H1 (cell line): ENCODE data around the gene FBXO44. TPM values are rescaled to one million over a fixed set of nuclear protein-coding genes. Genes with fewer than 3 reads are reported as not detected.

ENCODE experiments used
- ASH2L ChIP-seq: fragments of 200-600, 300-600 bp; sonication (generic); IDR thresholded peaks from one replicate; pipeline ENCODE4 v1.7.1; 2017; ENCODE audit warnings: low read length
- CBX8 ChIP-seq: fragments of 300-800, 300-1000 bp; sonication (generic); IDR thresholded peaks from 2 replicates; pipeline ENCODE4 v1.7.1; 2016; ENCODE audit warnings: low read depth, low read length, borderline replicate concordance
- CHD1 ChIP-seq: IDR thresholded peaks from 2 replicates; pipeline ENCODE4 v1.6.1; 2012; ENCODE audit warnings: low read depth, low read length, improper control_type of control experiment
- CHD2 ChIP-seq: IDR thresholded peaks from 2 replicates; pipeline ENCODE4 v1.6.1; 2012; ENCODE audit warnings: low read length, improper control_type of control experiment
- CREB1 ChIP-seq: IDR thresholded peaks from 2 replicates; pipeline ENCODE4 v1.6.1; 2012; ENCODE audit warnings: inconsistent platforms
- GTF2F1 ChIP-seq: IDR thresholded peaks from 2 replicates; pipeline ENCODE4 v1.6.1; 2012; ENCODE audit warnings: low read depth, low read length, improper control_type of control experiment, borderline replicate concordance
- HDAC6 ChIP-seq: IDR thresholded peaks from one replicate; pipeline ENCODE4 v1.7.1; 2012; ENCODE audit warnings: low read depth, mild to moderate bottlenecking, inconsistent platforms, low read length, moderate library complexity
- KDM4A ChIP-seq: IDR thresholded peaks from one replicate; pipeline ENCODE4 v1.7.1; 2012; ENCODE audit warnings: low read depth, mild to moderate bottlenecking, moderate library complexity, low read length, inconsistent platforms; ENCODE audit not compliant: severe bottlenecking
- PHF8 ChIP-seq: fragments of 200-600 bp; sonication (generic); conservative IDR thresholded peaks from 2 replicates; pipeline ENCODE4 v1.7.1; 2012; ENCODE audit warnings: low read depth, mild to moderate bottlenecking, inconsistent platforms, low read length, moderate library complexity
- RNF2 ChIP-seq: fragments of 200-900, 300-1000 bp; sonication (generic); IDR thresholded peaks from 2 replicates; pipeline ENCODE4 v1.7.1; 2016; ENCODE audit warnings: borderline replicate concordance, low read depth, mild to moderate bottlenecking, antibody characterized with exemption, low read length; ENCODE audit not compliant: poor library complexity, severe bottlenecking; ENCODE audit errors: missing control alignments
- SIRT6 ChIP-seq: IDR thresholded peaks from one replicate; pipeline ENCODE4 v1.7.1; 2012; ENCODE audit warnings: low read length, inconsistent platforms
- SRF ChIP-seq: IDR thresholded peaks from 2 replicates; pipeline ENCODE4 v1.6.1; 2011; ENCODE audit warnings: mild to moderate bottlenecking, low read depth, low read length, moderate library complexity
- YY1 ChIP-seq: IDR thresholded peaks from 2 replicates; pipeline ENCODE4 v1.6.1; 2011; ENCODE audit warnings: low read depth, mild to moderate bottlenecking, low read length
- polyA plus RNA-seq, 7 experiments: library from polyadenylated mRNA; depleted of rRNA in 3 of 7; stranded (reverse) in 5 of 7; unstranded in 2 of 7; fragments of >200 nt in 5 of 7; fragments of 200-250 nt in 2 of 7; gene quantifications; 1 replicate in 5 of 7; 2 replicates in 1 of 7; 4 replicates in 1 of 7; pipeline versions ENCODE4 v1.2.1 to v1.2.3, GENCODE V29; 2011 to 2013; ENCODE audit warnings: missing spikeins in 2 of 7, mixed read lengths in 2 of 7
- total RNA-seq: library from RNA; stranded (reverse); fragmentation: NEBNext Ultra II Directional; extraction: Animal tissue kit (Norgen Biotek cat#: 25700); gene quantifications from 2 replicates; pipeline ENCODE4 v1.2.1, GENCODE V29; 2021

The FBXO44 gene
- total and polyA plus RNA-seq, 2 of the 8 experiments (the other 6 are each of a cell fraction or from before 2014, with no cell fraction given) = 27.0 to 27.2 TPM

DNA sequence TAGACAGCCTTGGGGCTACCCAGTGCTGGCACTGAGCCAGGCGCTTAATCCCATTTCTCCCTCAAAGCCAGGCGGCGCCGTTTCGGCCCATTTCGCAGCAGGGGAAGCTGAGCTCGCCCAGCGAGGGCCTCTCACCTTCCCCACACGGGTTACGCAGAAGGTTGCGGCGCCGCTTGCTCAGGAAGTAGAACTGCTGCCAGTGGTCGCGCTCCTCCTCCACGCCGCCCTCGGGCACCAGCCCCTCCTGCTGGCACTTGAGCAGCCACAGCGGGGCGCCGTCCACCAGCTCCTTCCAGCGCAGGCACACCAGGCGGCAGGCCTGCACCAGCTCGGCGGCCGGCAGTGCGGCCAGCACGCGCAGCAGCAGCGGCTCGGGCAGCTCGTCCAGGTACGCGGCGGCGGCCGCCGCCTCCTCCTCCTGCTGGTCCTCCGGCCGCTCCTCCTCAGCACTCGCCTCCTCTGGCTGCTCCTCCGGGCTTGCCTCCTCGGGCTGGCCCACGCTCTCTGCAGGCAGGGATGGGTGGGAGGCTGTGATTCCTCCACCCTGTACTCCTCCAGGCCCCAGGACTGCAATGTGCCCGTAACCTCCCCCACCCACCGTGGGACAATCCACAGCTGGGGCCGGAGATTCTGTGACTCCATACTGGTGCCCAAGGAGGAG is 4.2 kb upstream of the FBXO44 start (continued):
- TF ChIP-seq PHF8 = no peak
- no peak for TF ChIP-seq GTF2F1
- peak; percentile 35 for TF ChIP-seq KDM4A
- TF ChIP-seq RNF2 = no peak
- no peak for TF ChIP-seq HDAC6
- no peak for TF ChIP-seq SRF
- no peak for TF ChIP-seq CHD1
- TF ChIP-seq CBX8 = no peak
- no peak for TF ChIP-seq CREB1
- TF ChIP-seq YY1 = no peak
- TF ChIP-seq SIRT6 = no peak
- no peak for TF ChIP-seq ASH2L
- no peak for TF ChIP-seq CHD2
